ENCODE results near the gene IRAG1.

DNA sequence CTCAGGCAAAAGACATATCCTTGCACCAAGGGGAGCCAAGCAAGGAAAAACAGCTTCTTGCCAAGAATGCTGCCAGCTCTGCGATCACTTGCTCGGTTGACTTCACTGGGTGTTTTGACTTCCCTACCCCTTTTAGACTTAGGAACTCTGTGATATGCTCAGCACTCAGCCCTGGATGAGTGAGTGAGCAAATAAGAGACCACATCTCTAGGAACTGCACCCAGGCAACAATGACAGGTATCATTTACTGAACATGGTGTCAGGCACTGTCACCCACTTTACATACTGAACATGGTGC is 3.7 kb upstream of the IRAG1 start:
- TF ChIP-seq, protein P1, sequence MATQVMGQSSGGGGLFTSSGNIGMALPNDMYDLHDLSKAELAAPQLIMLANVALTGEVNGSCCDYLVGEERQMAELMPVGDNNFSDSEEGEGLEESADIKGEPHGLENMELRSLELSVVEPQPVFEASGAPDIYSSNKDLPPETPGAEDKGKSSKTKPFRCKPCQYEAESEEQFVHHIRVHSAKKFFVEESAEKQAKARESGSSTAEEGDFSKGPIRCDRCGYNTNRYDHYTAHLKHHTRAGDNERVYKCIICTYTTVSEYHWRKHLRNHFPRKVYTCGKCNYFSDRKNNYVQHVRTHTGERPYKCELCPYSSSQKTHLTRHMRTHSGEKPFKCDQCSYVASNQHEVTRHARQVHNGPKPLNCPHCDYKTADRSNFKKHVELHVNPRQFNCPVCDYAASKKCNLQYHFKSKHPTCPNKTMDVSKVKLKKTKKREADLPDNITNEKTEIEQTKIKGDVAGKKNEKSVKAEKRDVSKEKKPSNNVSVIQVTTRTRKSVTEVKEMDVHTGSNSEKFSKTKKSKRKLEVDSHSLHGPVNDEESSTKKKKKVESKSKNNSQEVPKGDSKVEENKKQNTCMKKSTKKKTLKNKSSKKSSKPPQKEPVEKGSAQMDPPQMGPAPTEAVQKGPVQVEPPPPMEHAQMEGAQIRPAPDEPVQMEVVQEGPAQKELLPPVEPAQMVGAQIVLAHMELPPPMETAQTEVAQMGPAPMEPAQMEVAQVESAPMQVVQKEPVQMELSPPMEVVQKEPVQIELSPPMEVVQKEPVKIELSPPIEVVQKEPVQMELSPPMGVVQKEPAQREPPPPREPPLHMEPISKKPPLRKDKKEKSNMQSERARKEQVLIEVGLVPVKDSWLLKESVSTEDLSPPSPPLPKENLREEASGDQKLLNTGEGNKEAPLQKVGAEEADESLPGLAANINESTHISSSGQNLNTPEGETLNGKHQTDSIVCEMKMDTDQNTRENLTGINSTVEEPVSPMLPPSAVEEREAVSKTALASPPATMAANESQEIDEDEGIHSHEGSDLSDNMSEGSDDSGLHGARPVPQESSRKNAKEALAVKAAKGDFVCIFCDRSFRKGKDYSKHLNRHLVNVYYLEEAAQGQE (IDR thresholded peaks at IDR 0.05; ENCODE audit: insufficient read depth in 1 of 2, low read depth in 2 of 2, low read length in 2 of 2): no peak
- TF ChIP-seq FOXP2 (optimal IDR thresholded peaks at IDR 0.05; ENCODE audit: borderline replicate concordance, extremely low read depth, extremely low read length, insufficient read depth) (no peak), POLR2AphosphoS5 (IDR thresholded peaks at IDR 0.05; ENCODE audit: low read depth, low read length) (no peak)
